Measurements from ENCODE around the gene ZFP91. TPM values are rescaled to one million over a fixed set of nuclear protein-coding genes. Genes with fewer than 3 reads are reported as not detected.

The ZFP91 gene
- total RNA-seq, 2 experiments from 2014 or later = 37.2 to 38.0 TPM

DNA sequence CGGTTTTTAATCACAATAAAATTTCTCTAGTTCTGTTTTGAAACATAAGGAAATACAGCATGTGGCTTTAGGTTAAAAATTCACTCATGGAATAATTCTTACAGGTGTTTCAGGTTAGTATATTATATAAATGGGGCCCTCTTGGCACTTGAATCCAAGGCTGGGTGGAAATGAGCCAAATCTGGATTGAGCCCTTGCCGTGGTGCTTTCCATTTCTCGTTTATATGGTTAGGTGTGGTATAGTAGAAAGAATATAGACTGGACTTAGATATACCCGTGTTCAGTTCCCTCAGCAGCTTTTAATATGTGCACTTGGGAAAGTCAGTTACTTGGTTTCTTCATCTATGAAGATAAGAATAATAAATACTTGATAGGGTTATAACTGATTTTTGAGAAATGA is 16.0 kb downstream of the ZFP91 start:
- POLR2A ChIA-PET = interaction anchor here (1.4 to 1.8 kb wide), 2 partner anchors 12 to 17 kb away, joined by 3 to 6 read pairs; no protein-coding TSS in a partner anchor
- no peak for ATAC-seq
- CTCF ChIA-PET = interaction anchor here (1.7 kb wide), 1 partner anchor 26 kb away, joined by 5 read pairs; no protein-coding TSS in a partner anchor
- H3K4me1 Mint-ChIP-seq (ENCODE audit: low read depth) = peaks cover 85% of the 10 kb centered on the region
- intact Hi-C loops (cut with micrococcal nuclease) = no loop called here
- no peak overlapping the region for H3K4me3 Mint-ChIP-seq
- peaks cover 48% of the 10 kb centered on the region for H3K36me3 Mint-ChIP-seq (ENCODE audit: low read depth)
- H3K27ac Mint-ChIP-seq = no peak overlapping the region
- DNase-seq = no peak
- no peaks in the 10 kb centered on the region for H3K9me3 Mint-ChIP-seq
- TF ChIP-seq, protein P1, sequence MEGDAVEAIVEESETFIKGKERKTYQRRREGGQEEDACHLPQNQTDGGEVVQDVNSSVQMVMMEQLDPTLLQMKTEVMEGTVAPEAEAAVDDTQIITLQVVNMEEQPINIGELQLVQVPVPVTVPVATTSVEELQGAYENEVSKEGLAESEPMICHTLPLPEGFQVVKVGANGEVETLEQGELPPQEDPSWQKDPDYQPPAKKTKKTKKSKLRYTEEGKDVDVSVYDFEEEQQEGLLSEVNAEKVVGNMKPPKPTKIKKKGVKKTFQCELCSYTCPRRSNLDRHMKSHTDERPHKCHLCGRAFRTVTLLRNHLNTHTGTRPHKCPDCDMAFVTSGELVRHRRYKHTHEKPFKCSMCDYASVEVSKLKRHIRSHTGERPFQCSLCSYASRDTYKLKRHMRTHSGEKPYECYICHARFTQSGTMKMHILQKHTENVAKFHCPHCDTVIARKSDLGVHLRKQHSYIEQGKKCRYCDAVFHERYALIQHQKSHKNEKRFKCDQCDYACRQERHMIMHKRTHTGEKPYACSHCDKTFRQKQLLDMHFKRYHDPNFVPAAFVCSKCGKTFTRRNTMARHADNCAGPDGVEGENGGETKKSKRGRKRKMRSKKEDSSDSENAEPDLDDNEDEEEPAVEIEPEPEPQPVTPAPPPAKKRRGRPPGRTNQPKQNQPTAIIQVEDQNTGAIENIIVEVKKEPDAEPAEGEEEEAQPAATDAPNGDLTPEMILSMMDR (IDR thresholded peaks at IDR 0.05) = no peak
- H3K27me3 Mint-ChIP-seq = no peaks in the 10 kb centered on the region

DNA sequence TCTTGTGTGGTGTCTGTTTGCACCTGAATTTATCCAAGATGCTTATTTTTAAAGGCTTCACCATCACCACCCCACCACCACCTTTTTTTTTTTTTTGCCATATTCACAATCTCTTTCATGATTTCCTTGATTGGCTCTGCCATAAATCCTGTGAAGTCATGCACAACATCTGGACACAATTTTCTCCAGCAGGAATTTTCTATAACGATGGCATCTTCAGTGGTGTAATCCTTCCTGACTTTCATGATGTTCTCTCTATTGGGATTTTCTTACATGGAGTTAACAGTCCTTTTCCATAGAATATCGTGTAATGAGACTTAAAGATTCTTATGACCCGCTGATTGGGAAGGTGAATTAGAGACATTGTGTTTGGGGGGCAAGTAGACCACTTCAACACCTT is 17.8 kb downstream of the ZFP91 start:
- Mint-ChIP-seq H3K4me1 (ENCODE audit: low read depth) (peaks cover 86% of the 10 kb centered on the region), H3K36me3 (ENCODE audit: low read depth) (peaks cover 49% of the 10 kb centered on the region), H3K27ac (peak overlapping the region; percentile 43), H3K4me3 (no peak overlapping the region), H3K9me3 (no peaks in the 10 kb centered on the region), H3K27me3 (no peaks in the 10 kb centered on the region)
- CTCF ChIA-PET = interaction anchor here (0.8 to 2.0 kb wide), 4 partner anchors 9 to 32 kb away, joined by 4 to 10 read pairs (median 6); partner anchors contain the start of gene LPXN
- ATAC-seq = no peak
- TF ChIP-seq, protein P1 (IDR thresholded peaks at IDR 0.05) = no peak
- POLR2A ChIA-PET = interaction anchor here (3.4 kb wide), 1 partner anchor 18 kb away, joined by 22 read pairs; the partner anchor contains the start of gene ZFP91
- no peak for DNase-seq
- intact Hi-C loops (cut with micrococcal nuclease) = no loop called here

DNA sequence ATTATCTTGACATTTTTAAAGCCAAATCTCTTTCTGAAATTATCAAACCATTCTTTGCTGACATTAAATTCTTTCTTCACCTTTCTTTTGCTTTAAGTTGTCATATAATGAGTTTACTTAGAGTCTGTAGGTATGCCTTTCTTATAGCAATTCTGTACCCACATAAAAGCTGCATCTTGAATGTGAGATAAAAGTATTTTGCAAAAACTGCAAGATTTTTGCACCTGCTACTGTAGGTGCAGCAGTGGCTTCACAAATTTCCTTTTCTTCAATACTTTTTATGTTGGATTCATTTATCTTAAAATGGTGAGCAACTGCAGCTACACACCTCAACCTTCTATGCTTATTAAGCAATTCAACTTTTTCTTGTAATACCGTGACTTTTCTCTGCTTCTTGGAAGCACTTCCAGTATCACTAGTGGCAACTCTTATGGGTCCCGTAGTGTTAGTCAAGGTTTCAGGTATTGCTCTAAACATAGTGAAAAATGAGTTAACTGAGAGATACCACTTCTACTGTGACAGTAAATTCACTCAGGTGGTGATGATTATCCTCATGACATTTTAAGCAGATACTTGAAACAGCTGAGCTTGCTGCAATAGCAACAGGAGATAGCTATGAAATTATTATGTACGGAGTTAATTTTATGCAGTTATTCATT is 18.8 kb downstream of the ZFP91 start:
- CTCF ChIA-PET = interaction anchor here (0.8 to 2.0 kb wide), 9 partner anchors 8 to 32 kb away, joined by 3 to 10 read pairs (median 4); partner anchors contain the start of gene LPXN
- DNase-seq (no peak), ATAC-seq (peak; percentile 87)
- H3K9me3 Mint-ChIP-seq = no peaks in the 10 kb centered on the region
- peaks cover 85% of the 10 kb centered on the region for H3K4me1 Mint-ChIP-seq (ENCODE audit: low read depth)
- peaks cover 48% of the 10 kb centered on the region for H3K36me3 Mint-ChIP-seq (ENCODE audit: low read depth)
- TF ChIP-seq, protein P1 (IDR thresholded peaks at IDR 0.05) = no peak
- H3K27me3 Mint-ChIP-seq = no peaks in the 10 kb centered on the region
- intact Hi-C loops (cut with micrococcal nuclease) = no loop called here
- POLR2A ChIA-PET = interaction anchor here (1.3 to 3.4 kb wide), 2 partner anchors 8 to 19 kb away, joined by 3 to 22 read pairs; partner anchors contain the start of gene ZFP91
- peak overlapping the region; percentile 43 for H3K27ac Mint-ChIP-seq
- no peak overlapping the region for H3K4me3 Mint-ChIP-seq

DNA sequence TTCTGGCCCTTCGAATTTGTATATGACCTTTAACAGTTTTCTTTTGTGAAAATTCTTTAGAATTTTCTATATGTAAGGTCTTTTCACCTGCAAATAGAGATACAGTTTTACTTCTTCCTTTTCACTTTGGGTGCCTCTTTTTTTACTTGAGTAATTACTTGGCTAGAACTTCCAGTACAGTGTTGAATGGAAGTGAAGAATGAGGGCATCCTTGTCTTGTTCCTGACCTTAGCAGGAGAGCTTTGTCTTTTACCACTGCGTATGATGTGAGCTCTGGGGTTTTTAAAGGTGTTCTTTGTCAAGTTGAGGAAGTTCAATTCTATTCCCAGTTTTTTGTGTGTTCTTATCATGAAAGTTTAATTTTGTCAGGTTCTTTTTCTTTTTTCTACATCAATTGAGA is 21.6 kb downstream of the ZFP91 start:
- TF ChIP-seq, protein P1 (IDR thresholded peaks at IDR 0.05) = no peak
- H3K27me3 Mint-ChIP-seq = no peaks in the 10 kb centered on the region
- POLR2A ChIA-PET = interaction anchor here (0.9 kb wide), 1 partner anchor 21 kb away, joined by 3 read pairs; no protein-coding TSS in a partner anchor
- H3K9me3 Mint-ChIP-seq = no peaks in the 10 kb centered on the region
- intact Hi-C loops (cut with micrococcal nuclease) = no loop called here
- H3K4me1 Mint-ChIP-seq (ENCODE audit: low read depth) = peaks cover 91% of the 10 kb centered on the region
- CTCF ChIA-PET = interaction anchor here (1.0 to 2.4 kb wide), 3 partner anchors 29 to 33 kb away, joined by 3 to 11 read pairs (median 4); no protein-coding TSS in a partner anchor
- ATAC-seq (no peak), DNase-seq (no peak)
- H3K4me3 Mint-ChIP-seq = no peak overlapping the region
- H3K27ac Mint-ChIP-seq = peak overlapping the region; percentile 53
- H3K36me3 Mint-ChIP-seq (ENCODE audit: low read depth) = peaks cover 56% of the 10 kb centered on the region

Data from activated CD8-positive, alpha-beta T cell treated with anti-CD3 and anti-CD28 coated beads for 36 hours (primary cell).